ENCODE data around the gene RORB. TPM values are rescaled to one million over a fixed set of nuclear protein-coding genes. Genes with fewer than 3 reads are reported as not detected.

Gene RORB
- total RNA-seq, 1 experiment from 2014 or later, result 0.08 TPM

- TF ChIP-seq TCF7L2 (IDR thresholded peaks at IDR 0.05; ENCODE audit: low read depth, low read length), result no peak
- no peaks in the 10 kb centered on the region for H3K36me3 ChIP-seq (ENCODE audit: control insufficient read depth, insufficient read depth, low read length)
- H3K27ac ChIP-seq (ENCODE audit: low read length), result no peak overlapping the region
- no peak overlapping the region for H3K4me3 ChIP-seq (ENCODE audit: low read depth in 2 of 2, low read length in 2 of 2)
- in situ Hi-C loops (cut with HindIII; ENCODE audit: low pct_unique_long_range_greater_than_20kb, low sequenced_read_pairs), result no loop called here
- no peaks in the 10 kb centered on the region for H3K4me1 ChIP-seq (ENCODE audit: control insufficient read depth, insufficient read depth, low read length)
- no peaks in the 10 kb centered on the region for H3K9me3 ChIP-seq (ENCODE audit: control insufficient read depth, insufficient read depth, low read depth, low read length)
- no peaks in the 10 kb centered on the region for H3K27me3 ChIP-seq (ENCODE audit: control insufficient read depth, insufficient read depth, low read length)
- no TSS peak for BruUV-seq (replicated peaks)
- ATAC-seq (no peak), DNase-seq (ENCODE audit: low read depth, low spot score) (no peak)
- intact Hi-C loops (cut with micrococcal nuclease; ENCODE audit: unreplicated experiment), result no loop called here
- POLR2A ChIA-PET, result no interaction called here
- CTCF ChIA-PET, result no interaction called here
These were observed 232.1 kb downstream of the RORB start for GRCh38 chr9:74729136-74729695.

- TF ChIP-seq TCF7L2 (IDR thresholded peaks at IDR 0.05; ENCODE audit: low read depth, low read length) (no peak), POLR2AphosphoS5 (IDR thresholded peaks at IDR 0.05; ENCODE audit: low read depth, low read length) (no peak), REST (IDR thresholded peaks at IDR 0.05; ENCODE audit: insufficient read depth in 1 of 2, low read depth in 2 of 2, low read length in 1 of 2) (no peak), SIN3A (IDR thresholded peaks at IDR 0.05; ENCODE audit: borderline replicate concordance, insufficient read depth, low read depth, low read length) (no peak)
- TF ChIP-seq, protein P1, sequence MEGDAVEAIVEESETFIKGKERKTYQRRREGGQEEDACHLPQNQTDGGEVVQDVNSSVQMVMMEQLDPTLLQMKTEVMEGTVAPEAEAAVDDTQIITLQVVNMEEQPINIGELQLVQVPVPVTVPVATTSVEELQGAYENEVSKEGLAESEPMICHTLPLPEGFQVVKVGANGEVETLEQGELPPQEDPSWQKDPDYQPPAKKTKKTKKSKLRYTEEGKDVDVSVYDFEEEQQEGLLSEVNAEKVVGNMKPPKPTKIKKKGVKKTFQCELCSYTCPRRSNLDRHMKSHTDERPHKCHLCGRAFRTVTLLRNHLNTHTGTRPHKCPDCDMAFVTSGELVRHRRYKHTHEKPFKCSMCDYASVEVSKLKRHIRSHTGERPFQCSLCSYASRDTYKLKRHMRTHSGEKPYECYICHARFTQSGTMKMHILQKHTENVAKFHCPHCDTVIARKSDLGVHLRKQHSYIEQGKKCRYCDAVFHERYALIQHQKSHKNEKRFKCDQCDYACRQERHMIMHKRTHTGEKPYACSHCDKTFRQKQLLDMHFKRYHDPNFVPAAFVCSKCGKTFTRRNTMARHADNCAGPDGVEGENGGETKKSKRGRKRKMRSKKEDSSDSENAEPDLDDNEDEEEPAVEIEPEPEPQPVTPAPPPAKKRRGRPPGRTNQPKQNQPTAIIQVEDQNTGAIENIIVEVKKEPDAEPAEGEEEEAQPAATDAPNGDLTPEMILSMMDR (IDR thresholded peaks at IDR 0.05), result no peak
- intact Hi-C loops (cut with micrococcal nuclease; ENCODE audit: unreplicated experiment), result no loop called here
- no peaks in the 10 kb centered on the region for H3K27me3 ChIP-seq (ENCODE audit: control insufficient read depth, insufficient read depth, low read length)
- BruUV-seq (replicated peaks), result no TSS peak
- POLR2A ChIA-PET, result no interaction called here
- CTCF ChIA-PET, result no interaction called here
- ATAC-seq, result no peak
- in situ Hi-C loops (cut with HindIII; ENCODE audit: low pct_unique_long_range_greater_than_20kb, low sequenced_read_pairs), result no loop called here
- H3K36me3 ChIP-seq (ENCODE audit: control insufficient read depth, insufficient read depth, low read length), result no peaks in the 10 kb centered on the region
- H3K9me3 ChIP-seq (ENCODE audit: control insufficient read depth, insufficient read depth, low read depth, low read length), result no peaks in the 10 kb centered on the region
- no peak for DNase-seq (ENCODE audit: low read depth, low spot score)
- no peak overlapping the region for H3K4me3 ChIP-seq (ENCODE audit: low read depth in 2 of 2, low read length in 2 of 2)
- H3K4me1 ChIP-seq (ENCODE audit: control insufficient read depth, insufficient read depth, low read length), result no peaks in the 10 kb centered on the region
- H3K27ac ChIP-seq (ENCODE audit: low read length), result no peak overlapping the region
These were observed 238.6 kb downstream of the RORB start for GRCh38 chr9:74735761-74736160.

- ATAC-seq, result no peak
These were observed 239.5 kb downstream of the RORB start for GRCh38 chr9:74736646-74737045.

More at GRCh38 chr9:74736646-74737045, 239.5 kb downstream of the RORB start:
- in situ Hi-C loops (cut with HindIII; ENCODE audit: low pct_unique_long_range_greater_than_20kb, low sequenced_read_pairs), result no loop called here
- CTCF ChIA-PET, result no interaction called here
- no peak overlapping the region for H3K4me3 ChIP-seq (ENCODE audit: low read depth in 2 of 2, low read length in 2 of 2)
- intact Hi-C loops (cut with micrococcal nuclease; ENCODE audit: unreplicated experiment), result no loop called here
- no peaks in the 10 kb centered on the region for H3K36me3 ChIP-seq (ENCODE audit: control insufficient read depth, insufficient read depth, low read length)
- DNase-seq (ENCODE audit: low read depth, low spot score), result no peak
- H3K9me3 ChIP-seq (ENCODE audit: control insufficient read depth, insufficient read depth, low read depth, low read length), result no peaks in the 10 kb centered on the region
- no peak overlapping the region for H3K27ac ChIP-seq (ENCODE audit: low read length)
- TF ChIP-seq, protein P1 (IDR thresholded peaks at IDR 0.05), result no peak
- TF ChIP-seq POLR2AphosphoS5 (IDR thresholded peaks at IDR 0.05; ENCODE audit: low read depth, low read length), result no peak
- no peak for TF ChIP-seq REST (IDR thresholded peaks at IDR 0.05; ENCODE audit: insufficient read depth in 1 of 2, low read depth in 2 of 2, low read length in 1 of 2)
- TF ChIP-seq TCF7L2 (IDR thresholded peaks at IDR 0.05; ENCODE audit: low read depth, low read length), result no peak
- no peak for TF ChIP-seq SIN3A (IDR thresholded peaks at IDR 0.05; ENCODE audit: borderline replicate concordance, insufficient read depth, low read depth, low read length)
- H3K27me3 ChIP-seq (ENCODE audit: control insufficient read depth, insufficient read depth, low read length), result no peaks in the 10 kb centered on the region
- POLR2A ChIA-PET, result no interaction called here
- BruUV-seq (replicated peaks), result no TSS peak
- H3K4me1 ChIP-seq (ENCODE audit: control insufficient read depth, insufficient read depth, low read length), result no peaks in the 10 kb centered on the region

Data from Panc1 (cell line).